T-cell (primary cell): ENCODE measurements around the gene CPNE4. TPM values are rescaled to one million over a fixed set of nuclear protein-coding genes. Genes with fewer than 3 reads are reported as not detected.

Source experiments
- ATAC-seq, 4 experiments: fragments of 200-7000 bp in 3 of 4; fragments of 150-1000 bp in 1 of 4; cut with Tn5 transposase; replicated peaks in 1 of 4; 1 replicate in 3 of 4; 2 replicates in 1 of 4; pipeline ENCODE4 v1.10.0; 2021; ENCODE audit warnings: moderate library complexity in 3 of 4, mild to moderate bottlenecking in 2 of 4, moderate number of reproducible peaks in 1 of 4
- CTCF ChIA-PET, 2 donors: fragments of 300-600 bp; sonication (Branson Sonifier 250); formaldehyde crosslinking; loops; one replicate each; lab custom pipeline; 2022; ENCODE audit warnings: antibody characterized with exemption in 2 of 2; lab: Charles Lee
- POLR2A ChIA-PET, 2 donors: fragments of 300-600 bp; sonication (Branson Sonifier 250); formaldehyde crosslinking; loops; one replicate each; lab custom pipeline; 2022; ENCODE audit warnings: antibody characterized with exemption in 2 of 2; lab: Charles Lee
- DNase-seq, 35 experiments: peaks; one replicate each; pipeline versions ENCODE4 v3.0.0 to v3.0.0-alpha.2; 2013 to 2023
- H3K27ac ChIP-seq: one replicate; pipeline ENCODE4 v1.5.1; 2013; ENCODE audit warnings: low read length
- H3K27me3 ChIP-seq, 2 experiments: replicated peaks in 1 of 2; 1 replicate in 1 of 2; 2 replicates in 1 of 2; pipeline versions ENCODE4 v1.6.1 to v1.7.0; 2013; ENCODE audit warnings: low read length in 1 of 2, mixed read lengths in 1 of 2; ENCODE audit not compliant: control insufficient read depth in 2 of 2, insufficient read depth in 2 of 2; ENCODE audit errors: extremely low read depth in 1 of 2
- H3K36me3 ChIP-seq, 2 donors: 1 replicate in 1 of 2; 2 replicates in 1 of 2; pipeline versions ENCODE4 v1.6.1 to v1.7.0; 2013; ENCODE audit warnings: low read length in 1 of 2; ENCODE audit not compliant: control insufficient read depth in 2 of 2, insufficient read depth in 1 of 2; ENCODE audit errors: extremely low read depth in 1 of 2
- H3K4me1 ChIP-seq, 2 experiments: 1 replicate in 1 of 2; 2 replicates in 1 of 2; pipeline versions ENCODE4 v1.6.1 to v1.7.0; 2013; ENCODE audit warnings: low read length in 2 of 2, mixed read lengths in 1 of 2; ENCODE audit not compliant: insufficient read depth in 2 of 2, control insufficient read depth in 1 of 2; ENCODE audit errors: extremely low read depth in 1 of 2
- H3K4me3 ChIP-seq, 2 donors: 1 replicate in 1 of 2; 2 replicates in 1 of 2; pipeline versions ENCODE4 v1.5.1 to v1.7.0; 2013; ENCODE audit warnings: mild to moderate bottlenecking in 2 of 2, low read length in 1 of 2, moderate library complexity in 1 of 2; ENCODE audit not compliant: control insufficient read depth in 1 of 2; ENCODE audit errors: extremely low read depth in 1 of 2
- H3K9me3 ChIP-seq: 2 replicates; pipeline ENCODE4 v1.7.0; 2013
- H3K27ac Mint-ChIP-seq, 2 donors: one replicate each; pipeline ENCODE4 v1.8.0; 2020 to 2021; ENCODE audit warnings: mild to moderate bottlenecking in 2 of 2, mixed read lengths in 2 of 2
- H3K27me3 Mint-ChIP-seq, 2 donors: one replicate each; pipeline ENCODE4 v1.8.0; 2021 to 2022; ENCODE audit warnings: mixed read lengths in 2 of 2
- H3K36me3 Mint-ChIP-seq: one replicate; pipeline ENCODE4 v1.8.0; 2021; ENCODE audit warnings: mixed read lengths
- H3K4me1 Mint-ChIP-seq, 3 donors: one replicate each; pipeline ENCODE4 v1.8.0; 2020 to 2022; ENCODE audit warnings: mixed read lengths in 3 of 3, mild to moderate bottlenecking in 1 of 3
- H3K4me3 Mint-ChIP-seq, 3 donors: one replicate each; pipeline ENCODE4 v1.8.0; 2020 to 2022; ENCODE audit warnings: mild to moderate bottlenecking in 3 of 3, mixed read lengths in 3 of 3, moderate library complexity in 3 of 3
- H3K9me3 Mint-ChIP-seq, 3 donors: one replicate each; pipeline ENCODE4 v1.8.0; 2020 to 2022; ENCODE audit warnings: mixed read lengths in 3 of 3
- WGBS: methylation state at CpG from one replicate; pipeline ENCODE4 v1.1.5; 2013; ENCODE audit warnings: missing lambda C conversion rate; ENCODE audit not compliant: insufficient coverage; 5-methylcytosine and 5-hydroxymethylcytosine counted together
- total RNA-seq, 35 experiments: library from RNA in 6 of 35; stranded (reverse) in 6 of 35; fragments of 120-200 nt in 1 of 35; gene quantifications; one replicate each; pipeline versions ENCODE4 v1.2.1 to v1.2.4 and lab custom pipeline; 2013 to 2026

Gene CPNE4
- total RNA-seq, 5 donors from 2014 or later (not counting 1 experiment from before 2014, with no cell fraction given), result not detected

- Mint-ChIP-seq H3K4me3 (no peak overlapping the region), H3K36me3 (no peaks in the 10 kb centered on the region), H3K27ac (no peak overlapping the region), H3K4me1 (no peaks in the 10 kb centered on the region), H3K9me3 (no peaks in the 10 kb centered on the region), H3K27me3 (peaks cover 16 to 32% of the 10 kb centered on the region in 2 donors)
- ChIA-PET CTCF (no interaction called here), POLR2A (interaction anchor here in 1 of 2 donors (0.7 kb wide), 1 partner anchor 52 kb away, joined by 3 read pairs; no protein-coding TSS in a partner anchor)
- Histone ChIP-seq H3K36me3 (no peaks in the 10 kb centered on the region), H3K4me1 (no peaks in the 10 kb centered on the region), H3K4me3 (no peak overlapping the region), H3K9me3 (no peaks in the 10 kb centered on the region), H3K27me3 (no peaks in the 10 kb centered on the region), H3K27ac (no peak overlapping the region)
- DNase-seq (no peak), ATAC-seq (no peak)
- WGBS, result no CpG with 5 or more reads among the region's 1 CpG
Observed at GRCh38 chr3:131549340-131549739, 485.5 kb downstream of the CPNE4 start.

- Mint-ChIP-seq H3K4me3 (no peak overlapping the region), H3K4me1 (no peaks in the 10 kb centered on the region), H3K27ac (no peak overlapping the region), H3K9me3 (no peaks in the 10 kb centered on the region), H3K27me3 (peaks cover 11 to 24% of the 10 kb centered on the region in 2 donors), H3K36me3 (no peaks in the 10 kb centered on the region)
- no CpG with 5 or more reads among the region's 1 CpG for WGBS
- H3K9me3 ChIP-seq, result no peaks in the 10 kb centered on the region
- ATAC-seq, result no peak
- H3K36me3 ChIP-seq, result no peaks in the 10 kb centered on the region
- POLR2A ChIA-PET, result no interaction called here
- no peak overlapping the region for H3K4me3 ChIP-seq
- DNase-seq, result no peak
- H3K4me1 ChIP-seq, result no peaks in the 10 kb centered on the region
- CTCF ChIA-PET, result no interaction called here
- peaks cover 0 to 4% of the 10 kb centered on the region in 2 experiments for H3K27me3 ChIP-seq
- H3K27ac ChIP-seq, result no peak overlapping the region
Observed at GRCh38 chr3:131547585-131547984, 487.2 kb downstream of the CPNE4 start.

DNA sequence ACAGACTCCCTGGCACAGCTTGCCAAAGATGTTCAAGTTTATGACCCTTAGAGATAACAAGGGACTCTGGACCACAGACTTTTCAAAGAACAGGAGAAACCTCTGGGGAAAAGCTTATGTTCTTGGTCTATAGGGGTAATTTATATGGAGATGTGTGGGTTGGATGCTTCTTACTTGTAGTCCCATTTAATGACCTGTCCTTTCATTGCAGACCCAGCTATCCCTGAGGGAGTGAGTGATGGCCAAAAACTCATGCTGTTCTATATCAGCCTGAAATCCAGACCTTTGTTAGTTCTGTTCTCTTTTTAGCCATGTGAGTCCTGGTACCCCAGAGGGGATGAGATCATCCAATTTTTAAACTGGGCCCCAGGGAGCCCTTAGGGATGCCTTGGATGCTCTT is 488.4 kb downstream of the CPNE4 start:
- no peak for DNase-seq
- ChIA-PET POLR2A (no interaction called here), CTCF (no interaction called here)
- Mint-ChIP-seq H3K4me3 (no peak overlapping the region), H3K27me3 (peaks cover 11 to 24% of the 10 kb centered on the region in 2 donors), H3K27ac (no peak overlapping the region), H3K9me3 (no peaks in the 10 kb centered on the region), H3K4me1 (no peaks in the 10 kb centered on the region), H3K36me3 (no peaks in the 10 kb centered on the region)
- Histone ChIP-seq H3K27ac (no peak overlapping the region), H3K36me3 (no peaks in the 10 kb centered on the region), H3K4me1 (no peaks in the 10 kb centered on the region), H3K9me3 (no peaks in the 10 kb centered on the region), H3K27me3 (peaks cover 0 to 6% of the 10 kb centered on the region in 2 experiments), H3K4me3 (no peak overlapping the region)
- ATAC-seq, result no peak

DNA sequence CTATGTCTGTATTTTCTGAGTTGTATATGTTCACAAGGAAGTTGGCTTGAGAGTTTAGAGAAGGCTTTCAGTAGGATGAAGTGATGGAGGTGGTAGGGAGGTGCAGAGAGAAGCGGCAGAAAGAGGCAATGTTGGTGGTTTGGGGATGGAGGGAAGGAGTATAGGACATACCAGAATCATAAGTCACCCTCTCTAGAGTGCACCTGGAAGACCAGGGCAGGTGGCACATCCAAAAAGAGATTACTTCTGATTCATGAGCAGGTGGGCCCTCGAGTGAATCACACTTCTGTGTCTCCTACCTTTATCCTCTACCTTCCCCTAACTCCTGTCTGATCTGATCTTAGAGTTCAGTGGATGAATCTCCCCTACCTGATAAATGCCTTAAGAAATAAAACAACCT is 490.3 kb downstream of the CPNE4 start:
- DNase-seq (no peak), ATAC-seq (no peak)
- Mint-ChIP-seq H3K36me3 (no peaks in the 10 kb centered on the region), H3K4me3 (no peak overlapping the region), H3K9me3 (no peaks in the 10 kb centered on the region), H3K27ac (no peak overlapping the region), H3K27me3 (peaks cover 19 to 32% of the 10 kb centered on the region in 2 donors), H3K4me1 (no peaks in the 10 kb centered on the region)
- peaks cover 0 to 6% of the 10 kb centered on the region in 2 experiments for H3K27me3 ChIP-seq
- WGBS, result 43% methylated on average over 1 of the region's 2 CpGs
- H3K4me3 ChIP-seq, result no peak overlapping the region
- no peaks in the 10 kb centered on the region for H3K36me3 ChIP-seq
- no peaks in the 10 kb centered on the region for H3K9me3 ChIP-seq
- H3K27ac ChIP-seq, result no peak overlapping the region
- no peaks in the 10 kb centered on the region for H3K4me1 ChIP-seq
- POLR2A ChIA-PET, result no interaction called here
- CTCF ChIA-PET, result no interaction called here

- H3K27me3 ChIP-seq, result peaks cover 0 to 6% of the 10 kb centered on the region in 2 experiments
- Mint-ChIP-seq H3K27me3 (peaks cover 16 to 33% of the 10 kb centered on the region in 2 donors), H3K9me3 (no peaks in the 10 kb centered on the region), H3K36me3 (no peaks in the 10 kb centered on the region), H3K27ac (no peak overlapping the region), H3K4me1 (no peaks in the 10 kb centered on the region), H3K4me3 (no peak overlapping the region)
- ChIA-PET POLR2A (no interaction called here), CTCF (no interaction called here)
- H3K36me3 ChIP-seq, result no peaks in the 10 kb centered on the region
- ATAC-seq (no peak), DNase-seq (no peak)
- H3K9me3 ChIP-seq, result no peaks in the 10 kb centered on the region
- no peak overlapping the region for H3K27ac ChIP-seq
- H3K4me3 ChIP-seq, result no peak overlapping the region
- H3K4me1 ChIP-seq, result no peaks in the 10 kb centered on the region
Observed at GRCh38 chr3:131543714-131544113, 491.1 kb downstream of the CPNE4 start.

- no peaks in the 10 kb centered on the region for H3K9me3 Mint-ChIP-seq
- no peaks in the 10 kb centered on the region for H3K36me3 Mint-ChIP-seq
- peaks cover 0 to 6% of the 10 kb centered on the region in 2 experiments for H3K27me3 ChIP-seq
- CTCF ChIA-PET, result no interaction called here
- POLR2A ChIA-PET, result no interaction called here
- ATAC-seq (no peak), DNase-seq (no peak)
- no peak overlapping the region for H3K4me3 ChIP-seq
- H3K4me1 ChIP-seq, result no peaks in the 10 kb centered on the region
- H3K27ac Mint-ChIP-seq, result no peak overlapping the region
- H3K36me3 ChIP-seq, result no peaks in the 10 kb centered on the region
- no CpG with 5 or more reads among the region's 1 CpG for WGBS
- H3K27ac ChIP-seq, result no peak overlapping the region
- H3K9me3 ChIP-seq, result no peaks in the 10 kb centered on the region
- H3K4me3 Mint-ChIP-seq, result no peak overlapping the region
- peaks cover 11 to 35% of the 10 kb centered on the region in 2 donors for H3K27me3 Mint-ChIP-seq
- no peaks in the 10 kb centered on the region for H3K4me1 Mint-ChIP-seq
Observed at GRCh38 chr3:131541288-131541687, 493.5 kb downstream of the CPNE4 start.

DNA sequence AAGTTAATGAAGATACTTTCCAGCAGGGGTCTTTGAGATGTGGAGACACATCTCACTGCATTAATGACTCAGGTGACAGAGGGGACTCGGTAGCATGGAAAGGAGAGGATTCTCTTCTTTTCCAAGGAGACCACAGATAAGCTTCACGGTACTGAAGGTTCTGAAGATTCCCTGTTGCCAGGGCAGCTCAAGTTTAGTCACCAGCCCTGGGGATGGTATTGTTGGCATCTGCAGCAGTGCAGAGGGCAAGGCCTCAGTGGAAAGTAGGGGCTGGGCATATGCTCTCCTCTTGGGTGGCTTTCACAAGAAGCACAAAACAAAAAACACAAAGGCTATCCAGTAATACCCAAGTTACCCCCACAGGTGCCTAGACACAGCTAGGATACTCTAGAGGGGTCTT is 494.0 kb downstream of the CPNE4 start:
- Mint-ChIP-seq H3K9me3 (no peaks in the 10 kb centered on the region), H3K27ac (no peak overlapping the region), H3K27me3 (peaks cover 11 to 40% of the 10 kb centered on the region in 2 donors), H3K36me3 (no peaks in the 10 kb centered on the region), H3K4me3 (no peak overlapping the region), H3K4me1 (no peaks in the 10 kb centered on the region)
- no peak overlapping the region for H3K4me3 ChIP-seq
- no peak for ATAC-seq
- no peaks in the 10 kb centered on the region for H3K36me3 ChIP-seq
- H3K4me1 ChIP-seq, result no peaks in the 10 kb centered on the region
- DNase-seq, result no peak
- H3K27ac ChIP-seq, result no peak overlapping the region
- H3K9me3 ChIP-seq, result no peaks in the 10 kb centered on the region
- peaks cover 0 to 6% of the 10 kb centered on the region in 2 experiments for H3K27me3 ChIP-seq
- 100% methylated on average over 1 of the region's 2 CpGs for WGBS
- ChIA-PET POLR2A (no interaction called here), CTCF (no interaction called here)
